MCF 10A (cell line): Measurements from ENCODE around the gene MOB3C. TPM values are rescaled to one million over a fixed set of nuclear protein-coding genes. Genes with fewer than 3 reads are reported as not detected.

Experiments
- BruUV-seq: library from RNA; stranded (reverse); fragments of 400-500 nt; replicated peaks from 2 replicates; lab custom pipeline; 2021; lab: Mats Ljungman, UMichigan
- CTCF ChIA-PET: fragments of 300-600 bp; sonication (Branson Sonifier 250); formaldehyde crosslinking; extraction: SDS; loops from one replicate; lab custom pipeline; 2021; ENCODE audit warnings: antibody characterized with exemption, inconsistent platforms; lab: Yijun Ruan, JAX
- POLR2A ChIA-PET: fragments of 300-600, 350-650 bp; sonication (Branson Sonifier 250); formaldehyde crosslinking; extraction: SDS; loops from one replicate; lab custom pipeline; 2020; ENCODE audit warnings: antibody characterized with exemption, inconsistent platforms; lab: Yijun Ruan, JAX
- DNase-seq: peaks from one replicate; pipeline ENCODE4 v3.0.0-alpha.2; 2018; ENCODE audit not compliant: unreplicated experiment
- H3K27ac Mint-ChIP-seq: one replicate; pipeline ENCODE4 v1.8.0; 2022; ENCODE audit warnings: mild to moderate bottlenecking, low read depth, mixed read lengths; ENCODE audit not compliant: unreplicated experiment
- H3K27me3 Mint-ChIP-seq: one replicate; pipeline ENCODE4 v1.8.0; 2022; ENCODE audit warnings: mixed read lengths; ENCODE audit not compliant: insufficient read depth, unreplicated experiment
- H3K36me3 Mint-ChIP-seq: one replicate; pipeline ENCODE4 v1.8.0; 2022; ENCODE audit warnings: mild to moderate bottlenecking, moderate library complexity, mixed read lengths; ENCODE audit not compliant: insufficient read depth, unreplicated experiment
- H3K4me1 Mint-ChIP-seq: one replicate; pipeline ENCODE4 v1.8.0; 2022; ENCODE audit warnings: mixed read lengths; ENCODE audit not compliant: insufficient read depth, unreplicated experiment
- H3K4me3 Mint-ChIP-seq: one replicate; pipeline ENCODE4 v1.8.0; 2022; ENCODE audit warnings: mild to moderate bottlenecking, moderate library complexity, mixed read lengths; ENCODE audit not compliant: unreplicated experiment
- H3K9me3 Mint-ChIP-seq: one replicate; pipeline ENCODE4 v1.8.0; 2022; ENCODE audit warnings: mixed read lengths; ENCODE audit not compliant: unreplicated experiment
- CTCF ChIP-seq: fragments of 200-600 bp; IDR thresholded peaks from one replicate; pipeline ENCODE4 v1.8.0; 2022; ENCODE audit warnings: antibody characterized with exemption, mild to moderate bottlenecking; ENCODE audit not compliant: unreplicated experiment
- intact Hi-C: fragments of 100-400 bp; cut with micrococcal nuclease; formaldehyde crosslinking; loops from 2 replicates; pipeline ENCODE4 v1.14.1; 2022
- total RNA-seq: library from RNA; stranded (reverse); gene quantifications from 2 replicates; pipeline ENCODE4 v1.2.3, GENCODE V29; 2022

The MOB3C gene
- total RNA-seq, 1 experiment from 2014 or later = 5.8 TPM

- POLR2A ChIA-PET = interaction anchor here (1.2 to 1.9 kb wide), 3 partner anchors 10 to 28 kb away, joined by 3 to 4 read pairs (median 4); no protein-coding TSS in a partner anchor
Measured at GRCh38 chr1:46639547-46639946, 22.9 kb upstream of the MOB3C start.

GRCh38 chr1:46638921-46639320, 22.3 kb upstream of the MOB3C start:
- H3K36me3 Mint-ChIP-seq = peaks cover 45% of the 10 kb centered on the region
- no TSS peak for BruUV-seq
- TF ChIP-seq CTCF = no peak
- CTCF ChIA-PET = no interaction called here
- intact Hi-C loops = no loop called here
- DNase-seq = no peak
- POLR2A ChIA-PET = interaction anchor here (1.2 to 1.3 kb wide), 2 partner anchors 27 to 29 kb away, joined by 3 to 4 read pairs; no protein-coding TSS in a partner anchor
- no peaks in the 10 kb centered on the region for H3K9me3 Mint-ChIP-seq
- H3K4me1 Mint-ChIP-seq = peaks cover 23% of the 10 kb centered on the region
- peak overlapping the region; percentile 38 for H3K4me3 Mint-ChIP-seq
- H3K27ac Mint-ChIP-seq = peak overlapping the region; percentile 70
- H3K27me3 Mint-ChIP-seq = no peaks in the 10 kb centered on the region

More at GRCh38 chr1:46639547-46639946, 22.9 kb upstream of the MOB3C start:
- intact Hi-C loops = no loop called here
- peak overlapping the region; percentile 38 for H3K4me3 Mint-ChIP-seq
- H3K9me3 Mint-ChIP-seq = no peaks in the 10 kb centered on the region
- H3K4me1 Mint-ChIP-seq = peaks cover 23% of the 10 kb centered on the region
- DNase-seq = no peak
- CTCF ChIA-PET = interaction anchor here (1.1 kb wide), 1 partner anchor 34 kb away, joined by 3 read pairs; no protein-coding TSS in a partner anchor
- peak overlapping the region; percentile 70 for H3K27ac Mint-ChIP-seq
- no peak for TF ChIP-seq CTCF
- BruUV-seq = no TSS peak
- H3K27me3 Mint-ChIP-seq = no peaks in the 10 kb centered on the region
- H3K36me3 Mint-ChIP-seq = peaks cover 39% of the 10 kb centered on the region

GRCh38 chr1:46637444-46638083, 21.0 kb upstream of the MOB3C start:
- TF ChIP-seq CTCF = no peak
- Mint-ChIP-seq H3K9me3 (no peaks in the 10 kb centered on the region), H3K4me1 (peaks cover 17% of the 10 kb centered on the region), H3K27ac (no peak overlapping the region), H3K27me3 (no peaks in the 10 kb centered on the region), H3K4me3 (no peak overlapping the region), H3K36me3 (peaks cover 54% of the 10 kb centered on the region)
- intact Hi-C loops = no loop called here
- BruUV-seq = no TSS peak
- ChIA-PET POLR2A (interaction anchor here (1.0 kb wide), 1 partner anchor 14 kb away, joined by 3 read pairs; no protein-coding TSS in a partner anchor), CTCF (interaction anchor here (0.6 to 0.7 kb wide), 2 partner anchors 54 to 89 kb away, joined by 3 read pairs; no protein-coding TSS in a partner anchor)
- no peak for DNase-seq

- Mint-ChIP-seq H3K4me1 (peaks cover 17% of the 10 kb centered on the region), H3K4me3 (no peak overlapping the region), H3K36me3 (peaks cover 50% of the 10 kb centered on the region), H3K9me3 (no peaks in the 10 kb centered on the region), H3K27ac (no peak overlapping the region), H3K27me3 (no peaks in the 10 kb centered on the region)
- POLR2A ChIA-PET = interaction anchor here (0.7 kb wide), 1 partner anchor 18 kb away, joined by 3 read pairs; no protein-coding TSS in a partner anchor
- CTCF ChIA-PET = interaction anchor here (0.5 to 2.0 kb wide), 3 partner anchors 12 to 18 kb away, joined by 4 to 5 read pairs (median 4); partner anchors contain the start of gene MOB3C
- no peak for DNase-seq
- no peak for TF ChIP-seq CTCF
- TSS peak; percentile 79 for BruUV-seq
- intact Hi-C loops = no loop called here
Measured at GRCh38 chr1:46635205-46635604, 18.6 kb upstream of the MOB3C start.
